ENCODE measurements around the gene DVL3.

DVL3 gene

DNA sequence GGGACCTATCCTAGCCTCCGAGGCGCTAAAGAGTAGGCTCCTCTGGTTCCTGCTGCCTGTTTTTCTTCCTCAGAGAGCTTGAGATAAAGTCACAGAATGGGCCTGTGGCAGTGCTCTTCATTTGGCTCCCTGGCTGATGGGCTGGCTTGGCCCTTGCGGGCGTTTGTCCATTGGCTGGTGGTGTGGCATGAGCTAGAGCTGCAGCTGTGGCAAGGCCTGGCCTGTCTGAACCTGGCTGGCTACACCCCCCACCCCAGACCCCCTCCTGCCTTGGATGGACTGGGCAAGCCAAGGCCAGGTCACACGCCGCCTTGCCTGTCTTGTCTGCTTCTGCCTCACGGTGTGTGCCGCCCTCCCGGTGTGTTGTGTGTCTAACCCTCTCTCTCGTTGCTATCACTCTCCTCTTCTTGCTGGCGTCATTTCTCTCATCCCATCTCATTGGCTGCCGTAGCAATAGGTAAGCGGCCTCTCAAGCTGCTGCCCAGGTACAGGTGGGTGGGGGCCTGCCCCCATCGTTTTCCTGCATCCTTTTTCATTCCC lies 22.7 kb downstream of the DVL3 start:
- DNase-seq, result no peak

DNA sequence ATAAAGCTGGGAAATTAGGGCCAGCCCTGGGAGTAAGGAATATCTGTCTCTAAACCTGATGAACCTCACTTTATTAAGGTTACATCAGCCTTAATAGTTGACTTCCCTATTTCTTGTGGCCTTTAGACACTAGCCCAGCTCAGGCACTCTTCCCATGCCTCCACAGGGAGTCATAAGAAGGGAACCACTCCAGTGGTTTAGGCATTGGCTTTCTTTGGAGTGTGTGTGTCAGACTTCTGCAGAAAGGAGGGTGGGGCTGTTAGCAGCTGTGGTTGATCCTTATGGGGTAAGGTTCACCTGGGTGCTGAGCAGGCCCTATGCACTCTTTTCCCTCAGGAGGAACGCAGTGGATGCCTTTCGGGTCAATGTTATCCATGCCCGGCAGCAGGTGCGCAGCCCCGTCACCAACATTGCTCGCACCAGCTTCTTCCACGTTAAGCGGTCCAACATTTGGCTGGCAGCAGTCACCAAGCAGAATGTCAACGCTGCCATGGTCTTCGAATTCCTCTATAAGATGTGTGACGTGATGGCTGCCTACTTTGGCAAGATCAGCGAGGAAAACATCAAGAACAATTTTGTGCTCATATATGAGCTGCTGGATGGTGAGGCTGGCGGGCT lies 23.5 kb downstream of the DVL3 start:
- no peak for DNase-seq

DNA sequence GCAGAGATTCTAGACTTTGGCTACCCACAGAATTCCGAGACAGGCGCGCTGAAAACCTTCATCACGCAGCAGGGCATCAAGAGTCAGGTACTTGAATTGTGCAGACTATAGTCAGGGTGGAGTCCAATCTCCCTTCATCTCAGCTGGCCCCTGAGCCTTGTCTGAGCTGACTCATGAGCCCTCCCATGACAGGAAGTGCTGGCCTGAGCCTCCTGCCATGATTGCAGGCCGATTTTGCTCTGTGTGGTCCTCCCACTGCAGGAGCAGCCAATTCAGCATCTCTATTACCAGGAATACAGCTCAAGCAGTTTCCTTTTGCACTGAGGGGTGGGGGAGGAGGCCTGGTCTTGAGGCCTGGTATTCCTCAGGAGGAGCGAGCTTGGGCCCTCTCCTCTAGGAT lies 25.0 kb downstream of the DVL3 start:
- no peak for DNase-seq

DNA sequence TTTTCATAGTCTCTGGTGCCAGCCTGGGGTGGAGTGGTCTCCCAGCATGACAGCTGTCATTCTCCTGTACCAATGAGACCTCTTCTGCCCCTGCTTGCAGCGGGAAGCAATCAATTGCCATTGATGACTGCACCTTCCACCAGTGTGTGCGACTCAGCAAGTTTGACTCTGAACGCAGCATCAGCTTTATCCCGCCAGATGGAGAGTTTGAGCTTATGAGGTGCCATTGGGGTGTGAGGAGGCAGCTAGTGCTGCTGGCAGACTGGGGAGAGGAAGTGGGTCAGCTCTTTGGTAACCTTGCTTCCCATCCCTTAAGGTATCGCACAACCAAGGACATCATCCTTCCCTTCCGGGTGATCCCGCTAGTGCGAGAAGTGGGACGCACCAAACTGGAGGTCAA lies 26.4 kb downstream of the DVL3 start:
- DNase-seq, result no peak

DNA sequence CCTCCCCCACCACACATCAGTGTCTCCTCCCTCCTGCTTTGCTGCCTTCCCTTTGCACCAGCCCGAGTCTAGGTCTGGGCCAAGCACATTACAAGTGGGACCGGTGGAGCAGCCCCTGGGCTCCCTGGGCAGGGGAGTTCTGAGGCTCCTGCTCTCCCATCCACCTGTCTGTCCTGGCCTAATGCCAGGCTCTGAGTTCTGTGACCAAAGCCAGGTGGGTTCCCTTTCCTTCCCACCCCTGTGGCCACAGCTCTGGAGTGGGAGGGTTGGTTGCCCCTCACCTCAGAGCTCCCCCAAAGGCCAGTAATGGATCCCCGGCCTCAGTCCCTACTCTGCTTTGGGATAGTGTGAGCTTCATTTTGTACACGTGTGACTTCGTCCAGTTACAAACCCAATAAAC lies 28.5 kb downstream of the DVL3 start:
- DNase-seq, result no peak

DNA sequence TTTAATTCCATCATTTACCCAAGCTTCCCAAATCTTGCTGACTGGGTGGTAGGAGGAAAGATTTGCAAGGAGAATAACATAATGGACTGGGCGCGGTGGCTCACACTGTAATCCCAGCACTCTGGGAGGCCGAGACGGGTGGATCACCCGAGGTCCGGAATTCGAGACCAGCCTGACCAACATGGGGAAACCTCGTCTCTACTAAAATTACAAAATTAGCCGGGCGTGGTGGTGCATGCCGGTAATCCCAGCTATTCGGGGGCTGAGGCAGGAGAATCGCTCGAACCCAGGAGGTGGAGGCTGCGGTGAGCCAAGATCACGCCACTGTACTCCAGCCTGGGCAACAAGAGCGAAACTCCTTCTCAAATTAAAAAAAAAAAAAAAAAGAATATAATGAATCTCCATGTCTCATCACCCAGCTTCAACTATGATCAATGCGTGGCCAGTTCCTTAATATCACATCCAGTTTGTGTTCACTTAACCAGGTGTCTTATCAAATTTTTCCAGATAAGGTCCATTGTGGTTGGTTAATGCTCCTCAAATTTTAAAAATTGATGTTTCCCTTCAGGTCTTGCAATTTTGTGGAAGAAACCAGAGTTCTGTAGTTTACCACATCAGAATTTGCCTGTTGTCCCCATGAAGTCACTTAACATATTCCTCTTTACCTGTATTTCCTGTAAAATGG lies 29.5 kb downstream of the DVL3 start:
- no peak for DNase-seq

DNA sequence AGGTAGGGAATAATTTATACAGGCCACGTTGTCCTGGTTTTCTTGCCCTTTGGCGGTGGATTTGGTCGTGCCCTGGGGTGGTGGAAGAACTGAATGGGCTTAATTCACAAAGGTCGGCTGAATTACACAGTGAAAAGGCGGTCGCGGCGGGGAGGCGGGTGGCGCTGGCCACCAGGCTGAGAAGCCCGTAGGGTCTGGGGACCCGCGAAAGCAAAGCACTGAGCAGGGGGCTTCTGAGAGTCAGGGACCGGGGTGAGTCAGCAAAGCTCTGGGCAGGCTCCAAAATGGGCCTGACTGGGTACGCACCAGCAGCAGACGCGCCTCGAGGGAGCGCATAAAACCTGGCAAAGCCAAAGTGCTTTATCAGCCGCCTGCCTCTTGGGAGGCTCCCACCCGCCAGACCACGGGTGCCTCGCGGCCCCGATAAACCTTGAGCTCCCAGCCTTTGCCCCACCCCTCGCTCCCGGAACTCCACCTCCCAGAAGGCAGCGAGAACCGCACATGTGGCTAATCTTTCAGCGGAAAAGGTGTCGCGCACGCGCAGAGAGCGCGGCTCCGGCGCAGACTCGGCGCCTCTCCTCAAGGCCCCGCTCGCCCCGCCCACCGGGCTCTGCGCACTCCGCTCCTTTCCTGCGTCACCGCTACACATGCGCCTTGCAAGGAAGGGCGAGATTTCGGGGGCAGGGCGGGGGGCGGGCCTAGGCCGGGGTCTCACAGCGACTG lies 30.4 kb downstream of the DVL3 start:
- DNase-seq, result peak; percentile 99

DNA sequence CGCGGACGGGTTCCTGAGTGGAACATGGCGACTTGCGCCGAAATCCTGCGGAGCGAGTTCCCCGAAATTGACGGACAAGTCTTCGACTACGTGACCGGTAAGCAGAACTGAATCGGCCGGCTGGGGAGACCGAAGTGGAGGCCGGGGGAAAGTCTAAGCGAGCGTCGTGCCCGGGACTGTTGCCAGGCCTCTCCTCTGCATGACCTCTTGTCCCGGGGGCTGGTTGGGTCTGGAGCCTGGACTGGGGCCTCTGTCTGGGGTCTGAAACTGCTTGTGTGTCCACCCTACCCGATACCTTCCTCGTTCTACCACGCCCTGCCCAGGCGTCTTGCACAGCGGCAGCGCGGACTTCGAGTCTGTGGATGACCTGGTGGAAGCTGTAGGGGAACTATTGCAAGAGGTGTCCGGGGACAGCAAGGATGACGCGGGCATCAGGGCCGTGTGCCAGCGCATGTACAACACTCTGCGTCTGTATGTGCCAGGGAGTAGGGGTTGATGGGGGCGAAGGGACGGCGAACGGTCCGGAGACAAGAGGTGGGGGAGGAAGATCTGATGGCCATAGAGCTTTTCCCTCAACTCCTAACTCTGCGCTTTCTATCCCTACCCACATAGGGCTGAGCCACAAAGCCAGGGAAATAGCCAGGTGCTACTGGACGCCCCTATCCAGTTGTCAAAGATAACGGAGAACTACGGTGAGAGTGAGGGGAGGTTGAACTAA lies 31.2 kb downstream of the DVL3 start, which contains the start of gene ABCF3:
Gene ABCF3, plus strand, starts transcription at position 16 of the 718 bp plus-strand sequence. Its CDS starts 9 bp downstream, at position 25.
- no peak for DNase-seq

DNA sequence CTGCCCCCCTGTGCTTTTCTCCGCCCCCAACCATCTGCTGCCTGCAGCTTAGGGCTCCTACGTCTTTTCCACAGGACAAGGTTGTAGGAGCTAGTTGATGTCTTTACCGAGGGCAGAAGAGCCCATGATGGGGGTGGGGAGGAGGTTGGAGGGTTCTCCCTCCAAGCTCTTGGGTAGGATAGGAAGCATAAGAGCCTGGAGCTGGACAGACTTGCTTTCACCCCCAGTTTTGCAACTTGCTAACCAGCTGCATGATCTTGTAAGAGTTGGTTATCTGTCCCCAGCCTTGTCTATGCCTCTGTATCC lies 31.7 kb downstream of the DVL3 start:
- no peak for DNase-seq

DNA sequence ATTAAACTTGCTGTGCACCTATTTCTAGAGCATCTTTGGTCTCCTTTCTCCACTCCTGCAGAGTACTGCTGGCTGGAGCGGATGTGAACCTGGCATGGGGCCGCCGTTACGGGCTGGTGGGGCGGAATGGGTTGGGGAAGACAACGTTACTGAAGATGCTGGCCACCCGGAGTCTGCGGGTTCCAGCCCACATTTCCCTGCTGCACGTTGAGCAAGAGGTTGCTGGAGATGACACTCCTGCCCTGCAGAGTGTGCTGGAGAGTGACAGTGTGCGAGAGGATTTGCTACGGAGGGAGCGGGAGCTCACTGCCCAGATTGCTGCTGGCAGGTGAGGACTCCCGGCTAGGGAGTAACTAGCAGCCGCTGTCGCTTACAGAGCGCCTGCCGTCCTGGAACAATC lies 32.9 kb downstream of the DVL3 start:
- DNase-seq, result no peak

DNA sequence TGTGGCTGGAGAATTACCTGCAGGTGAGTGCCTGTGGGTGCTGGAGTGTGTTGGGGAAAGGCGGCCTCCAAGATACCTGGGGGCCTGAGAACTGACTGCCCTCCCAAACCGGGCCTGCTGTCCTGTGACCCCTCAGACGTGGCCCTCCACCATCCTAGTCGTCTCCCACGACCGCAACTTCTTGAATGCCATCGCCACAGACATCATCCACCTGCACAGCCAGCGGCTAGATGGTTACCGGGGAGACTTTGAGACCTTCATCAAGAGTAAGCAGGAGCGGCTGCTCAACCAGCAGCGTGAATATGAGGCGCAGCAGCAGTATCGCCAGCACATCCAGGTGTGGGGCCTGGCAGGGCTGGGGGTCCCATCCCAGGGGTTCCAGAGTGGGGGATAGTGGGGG lies 34.2 kb downstream of the DVL3 start:
- no peak for DNase-seq

DNA sequence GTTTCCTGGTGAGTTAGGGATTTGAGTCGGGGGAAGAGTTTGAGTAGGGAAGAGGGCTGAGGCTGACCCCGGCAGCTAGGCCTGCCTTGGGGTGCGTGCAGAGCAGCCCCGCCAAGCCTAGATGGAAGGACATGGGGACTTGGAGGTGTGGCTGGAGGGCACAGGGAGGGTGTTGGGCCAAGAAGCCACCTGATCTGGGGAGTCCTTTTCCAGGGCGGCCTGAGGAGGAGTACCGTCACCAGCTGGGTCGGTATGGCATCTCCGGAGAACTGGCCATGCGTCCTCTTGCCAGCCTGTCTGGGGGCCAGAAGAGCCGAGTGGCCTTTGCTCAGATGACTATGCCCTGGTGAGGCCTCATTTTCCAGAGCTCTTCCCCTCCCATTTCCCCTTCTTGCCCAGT lies 37.7 kb downstream of the DVL3 start:
- no peak for DNase-seq

DNA sequence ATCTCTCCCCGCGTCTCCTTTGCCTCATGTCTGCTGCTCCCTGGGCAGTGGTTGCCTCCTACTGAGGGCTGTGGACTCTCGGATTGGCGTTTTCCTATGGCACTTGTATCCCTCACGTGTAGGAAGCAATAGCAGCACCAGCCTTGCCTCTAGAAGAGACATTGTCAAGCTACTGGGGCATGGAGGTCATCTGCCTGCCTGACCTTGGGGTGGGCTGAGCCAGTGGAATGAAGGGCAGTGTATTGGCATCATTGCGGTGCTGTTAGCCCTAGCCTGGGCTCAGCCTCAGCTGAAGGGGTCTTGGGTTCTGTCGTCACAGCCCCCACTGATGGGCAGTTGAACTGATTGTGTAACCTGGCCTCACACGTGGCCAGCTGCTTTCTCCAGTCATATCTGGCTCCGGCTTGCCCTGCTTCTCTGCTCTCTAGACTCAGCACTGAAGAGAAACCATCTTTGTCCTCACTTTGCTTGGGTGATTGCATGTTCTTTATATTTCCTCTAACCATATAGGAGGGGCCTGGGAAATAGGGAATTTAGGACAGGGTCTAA lies 38.9 kb downstream of the DVL3 start:
- no peak for DNase-seq

DNA sequence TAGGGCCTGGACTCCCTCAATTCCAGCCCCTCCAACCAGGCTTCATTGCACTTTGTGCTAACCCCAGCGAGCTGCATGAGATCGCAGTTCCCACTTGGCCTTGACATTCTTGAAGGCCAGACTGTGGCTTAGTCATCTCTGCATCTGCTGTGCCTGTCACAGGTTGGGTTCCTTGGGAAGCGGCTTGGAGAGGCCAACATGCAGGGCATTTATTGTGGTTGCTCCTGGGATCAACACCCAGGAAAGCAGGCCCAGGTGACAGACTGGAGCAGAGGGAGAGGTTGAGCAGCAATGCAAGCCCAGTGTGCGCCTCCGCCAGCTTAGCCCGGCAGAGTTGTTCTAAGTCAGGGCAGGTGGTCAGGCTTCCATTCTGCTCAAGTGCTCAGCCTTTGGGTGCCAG lies 41.4 kb downstream of the DVL3 start:
- DNase-seq, result no peak

DNA sequence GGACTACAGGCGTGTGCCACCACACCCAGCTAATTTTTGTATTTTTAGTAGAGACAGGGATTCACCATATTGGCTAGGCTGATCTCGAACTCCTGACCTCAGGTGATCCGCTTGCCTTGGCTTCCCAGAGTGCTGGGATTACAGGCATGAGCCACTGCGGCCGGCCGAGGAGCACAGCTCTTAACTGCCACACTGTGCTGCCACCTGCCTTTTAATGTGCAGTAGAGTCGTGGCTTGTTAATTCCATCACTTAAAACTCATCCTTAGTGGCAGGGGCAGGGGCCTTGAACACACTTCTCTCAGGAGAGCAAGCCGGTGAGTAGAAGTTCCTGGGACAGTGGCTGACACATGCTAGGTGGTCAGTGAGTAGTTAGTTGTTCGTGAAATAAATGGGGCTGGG lies 43.3 kb downstream of the DVL3 start:
- no peak for DNase-seq

DNA sequence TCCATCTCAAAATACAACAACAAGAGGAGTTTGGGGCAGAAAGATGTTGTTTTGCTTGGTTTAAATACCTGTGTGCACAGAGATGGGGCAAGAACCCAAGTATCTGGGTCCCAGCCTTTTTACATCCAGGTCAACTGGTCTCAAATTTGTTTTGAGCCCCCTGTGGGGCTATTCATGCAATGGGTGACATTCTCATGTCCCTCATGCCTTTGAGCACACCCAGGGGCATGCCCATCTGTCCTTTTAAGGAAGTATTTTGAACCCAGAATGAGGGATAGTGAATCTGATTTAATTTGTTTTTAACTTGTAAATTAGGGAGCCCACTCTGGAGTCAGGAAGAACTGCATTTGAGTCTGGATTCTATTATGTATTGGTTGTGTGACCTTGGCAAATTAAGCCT lies 45.6 kb downstream of the DVL3 start:
- no peak for DNase-seq

DNA sequence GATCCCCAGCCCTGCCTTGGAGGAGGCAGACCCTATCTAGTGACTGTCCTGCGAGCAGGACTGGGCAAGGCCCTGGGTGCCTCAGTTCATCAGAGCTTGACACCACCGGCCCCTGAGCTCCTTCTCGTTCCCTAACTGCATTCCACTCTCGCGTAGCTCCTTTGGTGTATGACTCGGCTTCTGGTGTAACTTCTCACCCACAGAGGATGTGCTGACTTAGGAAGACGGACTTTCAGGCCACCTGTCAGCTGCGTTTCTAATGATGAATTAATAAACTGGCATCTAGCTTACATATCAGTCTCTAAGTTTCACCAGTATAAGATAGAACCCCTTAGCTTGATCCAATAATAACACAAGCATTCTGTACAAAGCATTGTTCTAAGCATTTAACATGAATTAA lies 48.3 kb downstream of the DVL3 start:
- no peak for DNase-seq

DNA sequence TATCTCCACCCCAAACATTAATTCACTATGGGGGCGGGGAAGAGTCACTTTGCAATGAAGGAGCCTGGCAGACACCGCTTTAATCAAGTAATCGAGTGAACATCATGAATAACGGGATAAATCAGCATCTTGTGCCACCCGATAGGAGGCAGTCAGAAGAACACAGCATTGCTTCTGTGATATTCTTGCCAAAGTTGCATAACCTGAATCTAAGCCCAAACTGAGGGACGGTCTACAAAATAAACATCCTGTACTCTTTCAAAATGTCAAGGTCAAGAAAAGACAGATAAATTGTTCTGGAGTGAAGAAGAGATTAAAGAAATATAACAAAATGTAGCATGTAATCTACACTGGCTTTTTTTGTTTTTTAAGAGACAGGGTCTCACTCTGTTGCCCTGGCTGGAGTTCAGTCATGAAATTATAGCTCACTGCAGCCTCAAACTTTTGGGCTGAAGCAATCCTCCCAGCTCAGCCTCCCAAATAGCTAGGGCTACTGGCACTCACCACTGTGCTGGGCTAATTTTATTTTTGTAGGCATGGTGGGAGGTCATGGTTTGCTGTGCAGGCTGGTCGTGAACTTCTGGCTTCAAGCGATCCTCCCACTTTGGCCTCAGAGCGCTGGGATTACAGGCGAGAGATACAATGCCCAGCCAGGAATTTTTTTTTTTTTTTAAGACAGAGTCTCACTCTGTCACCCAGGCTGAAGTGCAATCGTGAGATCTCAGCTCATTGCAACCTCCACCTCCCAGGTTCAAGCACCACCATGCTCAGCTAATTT lies 54.2 kb downstream of the DVL3 start:
- no peak for DNase-seq

DNA sequence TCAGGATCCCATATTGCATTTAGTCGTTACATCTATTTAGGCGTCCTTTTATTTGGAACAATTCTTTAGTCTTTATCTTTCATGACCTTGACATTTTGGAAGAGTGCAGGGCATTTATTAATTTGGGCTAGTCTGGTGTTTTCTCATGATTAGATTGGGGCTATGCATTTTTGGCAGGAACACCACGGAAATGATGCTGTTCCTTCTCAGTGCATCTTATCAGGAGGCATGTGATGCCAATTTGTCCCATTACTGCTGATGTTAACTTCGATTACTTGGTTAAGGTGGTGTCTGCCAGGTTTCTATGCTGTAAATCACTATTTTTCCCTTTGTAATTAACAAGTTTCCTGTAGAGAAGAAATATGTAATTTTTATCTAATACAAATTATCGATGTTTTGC lies 56.1 kb downstream of the DVL3 start:
- no peak for DNase-seq

DNA sequence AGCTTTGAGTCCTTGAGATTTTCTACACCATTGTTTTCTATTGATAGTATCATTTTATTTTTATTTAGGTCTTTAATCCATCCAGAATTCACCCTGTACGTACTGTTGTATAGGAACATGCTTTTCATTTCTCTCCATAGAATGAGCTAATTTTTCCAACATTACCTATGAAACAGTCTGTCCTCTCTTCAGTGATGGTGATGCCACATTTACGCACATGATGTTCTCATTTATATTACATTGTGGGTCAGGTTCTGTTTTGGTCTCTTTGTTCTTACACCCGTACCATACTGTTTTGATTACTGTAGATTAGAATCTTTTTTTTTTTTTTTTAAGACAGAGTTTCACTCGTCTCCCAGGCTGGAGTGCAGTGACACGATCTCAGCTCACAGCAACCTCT lies 56.5 kb downstream of the DVL3 start:
- DNase-seq, result no peak

DNA sequence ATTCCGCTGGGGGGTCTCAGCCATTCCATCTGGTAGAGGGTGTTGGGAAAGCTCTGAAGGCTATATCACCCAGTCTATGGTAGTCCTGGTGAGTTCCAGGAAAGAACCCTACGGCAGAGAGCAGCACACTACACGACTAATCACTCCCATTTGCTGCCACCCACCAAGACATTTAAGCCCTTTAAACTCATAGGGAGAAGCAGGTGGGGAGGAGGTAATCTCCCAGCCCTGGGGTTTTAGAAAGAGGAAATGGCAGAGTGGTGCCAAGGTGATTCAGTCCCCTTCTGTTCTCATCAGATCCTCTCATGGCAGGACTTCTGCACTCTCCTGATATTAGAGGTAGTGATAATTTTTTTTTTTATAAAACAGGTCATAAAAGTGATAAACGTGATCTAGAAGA lies 63.6 kb downstream of the DVL3 start:
- DNase-seq, result no peak

DNA sequence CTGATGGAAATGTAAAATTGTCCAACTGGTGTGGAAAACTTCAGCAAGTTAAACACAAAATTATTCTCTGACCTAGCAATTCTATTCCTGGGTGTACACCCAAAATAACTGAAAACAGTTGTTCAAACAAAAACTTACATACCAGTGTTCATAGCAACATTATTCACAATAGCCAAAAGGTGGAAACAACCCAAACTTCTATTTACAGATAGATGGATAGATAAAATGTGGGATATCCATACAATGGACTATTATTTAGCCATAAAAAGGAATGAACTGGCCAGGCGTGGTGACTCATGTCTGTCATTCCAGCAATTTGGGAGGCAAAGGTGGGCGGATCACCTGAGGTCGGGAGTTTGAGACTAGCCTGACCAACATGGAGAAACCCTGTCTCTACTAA lies 67.3 kb downstream of the DVL3 start:
- no peak for DNase-seq

All from GOT3 (cell line).